H1 (cell line): ENCODE results near the gene BBS4. TPM values are rescaled to one million over a fixed set of nuclear protein-coding genes. Genes with fewer than 3 reads are reported as not detected.

Experiments used
- CTCF ChIA-PET: fragments of 300-600 bp; sonication (Branson Sonifier 250); formaldehyde crosslinking; loops from one replicate; lab custom pipeline; 2021; ENCODE audit not compliant: partially characterized antibody; lab: Charles Lee
- POLR2A ChIA-PET: fragments of 300-600 bp; sonication (Branson Sonifier 250); formaldehyde crosslinking; loops from one replicate; lab custom pipeline; 2021; ENCODE audit warnings: inconsistent platforms; ENCODE audit not compliant: partially characterized antibody; lab: Charles Lee
- DNase-seq, 2 experiments: peaks; one replicate each; pipeline versions ENCODE4 v3.0.0 to v3.0.0-alpha.2; 2010 to 2022; ENCODE audit warnings: low spot score in 2 of 2, low read depth in 1 of 2, mixed read lengths in 1 of 2
- FAIRE-seq: peaks from 2 replicates; lab custom pipeline; 2011; peaks lifted over from hg19 to GRCh38; lab: Jason Lieb, UNC
- H2AFZ ChIP-seq: 2 replicates; pipeline ENCODE4 v1.8.1; 2012; ENCODE audit warnings: low read length, inconsistent platforms
- H2AK5ac ChIP-seq: 2 replicates; pipeline ENCODE4 v1.6.1; 2013; ENCODE audit warnings: low read depth, low read length
- H2BK120ac ChIP-seq: replicated peaks from 2 replicates; pipeline ENCODE3; 2013; ENCODE audit warnings: low read depth, low read length, inconsistent platforms
- H2BK12ac ChIP-seq: 2 replicates; pipeline ENCODE4 v1.6.1; 2013; ENCODE audit warnings: low read depth, low read length
- H2BK15ac ChIP-seq: 2 replicates; pipeline ENCODE4 v1.6.1; 2013; ENCODE audit warnings: low read length
- H2BK20ac ChIP-seq: 2 replicates; pipeline ENCODE4 v1.6.1; 2013; ENCODE audit warnings: low read length
- H2BK5ac ChIP-seq: 2 replicates; pipeline ENCODE4 v1.6.1; 2013; ENCODE audit warnings: low read depth, low read length
- H3K14ac ChIP-seq: 2 replicates; pipeline ENCODE4 v1.6.1; 2013; ENCODE audit warnings: inconsistent platforms; ENCODE audit not compliant: insufficient read length
- H3K18ac ChIP-seq: 2 replicates; pipeline ENCODE4 v1.6.1; 2013; ENCODE audit warnings: low read length; ENCODE audit errors: extremely low read depth
- H3K23ac ChIP-seq: 2 replicates; pipeline ENCODE4 v1.6.1; 2013; ENCODE audit warnings: inconsistent platforms; ENCODE audit not compliant: insufficient read length
- H3K23me2 ChIP-seq: 2 replicates; pipeline ENCODE4 v1.6.1; 2013; ENCODE audit warnings: low read depth, low read length
- H3K27ac ChIP-seq: 2 replicates; pipeline ENCODE4 v1.6.1; 2011; ENCODE audit warnings: low read depth, low read length, inconsistent platforms
- H3K27me3 ChIP-seq, 4 experiments: replicated peaks in 1 of 4; 1 replicate in 1 of 4; 2 replicates in 3 of 4; pipeline versions ENCODE4 v1.6.1 to v1.8.1; 2011 to 2013; ENCODE audit warnings: low read length in 3 of 4, mild to moderate bottlenecking in 3 of 4, inconsistent platforms in 2 of 4, mixed read lengths in 2 of 4, moderate library complexity in 1 of 4; ENCODE audit not compliant: control insufficient read depth in 3 of 4, insufficient read depth in 3 of 4; ENCODE audit errors: extremely low read depth in 1 of 4
- H3K36me3 ChIP-seq, 4 experiments: 2 replicates each; pipeline versions ENCODE4 v1.6.1 to v1.8.1; 2011 to 2013; ENCODE audit warnings: mild to moderate bottlenecking in 4 of 4, low read length in 3 of 4, moderate library complexity in 2 of 4, control low read depth in 1 of 4, inconsistent platforms in 1 of 4; ENCODE audit not compliant: insufficient read depth in 4 of 4, control insufficient read depth in 2 of 4
- H3K4ac ChIP-seq: replicated peaks from 2 replicates; pipeline ENCODE3; 2013; ENCODE audit warnings: low read length, low read depth, mixed read lengths, inconsistent platforms; ENCODE audit not compliant: insufficient read length
- H3K4me1 ChIP-seq, 4 experiments: replicated peaks in 1 of 4; 1 replicate in 1 of 4; 2 replicates in 3 of 4; pipeline versions ENCODE4 v1.6.1 to v1.8.1; 2011 to 2013; ENCODE audit warnings: low read length in 3 of 4, inconsistent platforms in 2 of 4, mixed read lengths in 1 of 4; ENCODE audit not compliant: insufficient read depth in 4 of 4, control insufficient read depth in 3 of 4
- H3K4me2 ChIP-seq, 2 experiments: 2 replicates each; pipeline versions ENCODE4 v1.6.1 to v1.8.1; 2011 to 2013; ENCODE audit warnings: low read depth in 2 of 2, low read length in 2 of 2, control low read depth in 1 of 2, inconsistent platforms in 1 of 2, mild to moderate bottlenecking in 1 of 2; ENCODE audit not compliant: insufficient read depth in 1 of 2
- H3K4me3 ChIP-seq, 4 experiments: fragments of 200-600, 300-600 bp in 1 of 4; sonication (generic), shearing (Covaris generic), sonication (Bioruptor Twin) in 1 of 4; 2 replicates each; pipeline versions ENCODE4 v1.5.1 to v1.8.1; 2011 to 2016; ENCODE audit warnings: low read length in 4 of 4, low read depth in 3 of 4, control low read depth in 2 of 4, inconsistent platforms in 2 of 4, mild to moderate bottlenecking in 2 of 4, mixed read lengths in 1 of 4, moderate library complexity in 1 of 4; ENCODE audit not compliant: insufficient read depth in 2 of 4; ENCODE audit errors: extremely low read depth in 1 of 4
- H3K56ac ChIP-seq: replicated peaks from 2 replicates; pipeline ENCODE3; 2013; ENCODE audit warnings: low read depth, mild to moderate bottlenecking, mixed read lengths, low read length, inconsistent platforms; ENCODE audit not compliant: insufficient read length
- H3K79me1 ChIP-seq: 2 replicates; pipeline ENCODE4 v1.6.1; 2013; ENCODE audit warnings: low read depth, low read length, control low read depth
- H3K79me2 ChIP-seq, 2 experiments: 2 replicates each; pipeline versions ENCODE4 v1.6.1 to v1.8.1; 2012 to 2013; ENCODE audit warnings: low read length in 2 of 2, mild to moderate bottlenecking in 2 of 2, inconsistent platforms in 1 of 2; ENCODE audit not compliant: insufficient read depth in 2 of 2, control insufficient read depth in 1 of 2
- H3K9ac ChIP-seq, 4 experiments: replicated peaks in 1 of 4; 1 replicate in 1 of 4; 2 replicates in 3 of 4; pipeline versions ENCODE4 v1.6.1 to v1.8.1; 2011 to 2013; ENCODE audit warnings: low read depth in 3 of 4, low read length in 3 of 4, control low read depth in 2 of 4, mild to moderate bottlenecking in 2 of 4, moderate library complexity in 2 of 4, inconsistent platforms in 1 of 4; ENCODE audit errors: extremely low read depth in 1 of 4
- H3K9me3 ChIP-seq, 2 experiments: 2 replicates each; pipeline versions ENCODE4 v1.6.1 to v1.8.1; 2012 to 2013; ENCODE audit warnings: mild to moderate bottlenecking in 2 of 2, moderate library complexity in 2 of 2, control low read depth in 1 of 2, inconsistent platforms in 1 of 2, low read depth in 1 of 2, low read length in 1 of 2, mixed read lengths in 1 of 2; ENCODE audit not compliant: insufficient read depth in 2 of 2
- H4K20me1 ChIP-seq, 2 experiments: replicated peaks in 1 of 2; 2 replicates each; pipeline versions ENCODE3 to v1.8.1; 2011 to 2013; ENCODE audit warnings: inconsistent platforms in 2 of 2, low read length in 2 of 2, mild to moderate bottlenecking in 1 of 2; ENCODE audit not compliant: insufficient read depth in 2 of 2, control insufficient read depth in 1 of 2
- H4K5ac ChIP-seq: 2 replicates; pipeline ENCODE4 v1.6.1; 2013; ENCODE audit warnings: low read length, low read depth, mixed read lengths, inconsistent platforms; ENCODE audit not compliant: insufficient read length
- H4K8ac ChIP-seq: 2 replicates; pipeline ENCODE4 v1.8.0; 2013; ENCODE audit warnings: mild to moderate bottlenecking, moderate library complexity, low read length, inconsistent platforms; ENCODE audit not compliant: insufficient read depth; ENCODE audit errors: extremely low read depth
- H4K91ac ChIP-seq: replicated peaks from 2 replicates; pipeline ENCODE3; 2013; ENCODE audit warnings: low read length, mixed read lengths, inconsistent platforms; ENCODE audit not compliant: insufficient read length
- ASH2L ChIP-seq: fragments of 200-600, 300-600 bp; sonication (generic); IDR thresholded peaks from one replicate; pipeline ENCODE4 v1.7.1; 2017; ENCODE audit warnings: low read length
- CHD2 ChIP-seq: IDR thresholded peaks from 2 replicates; pipeline ENCODE4 v1.6.1; 2012; ENCODE audit warnings: low read length, improper control_type of control experiment
- EP300 ChIP-seq, 2 experiments: IDR thresholded peaks; 1 replicate in 1 of 2; 2 replicates in 1 of 2; pipeline ENCODE4 v1.6.1; 2011 to 2012; ENCODE audit warnings: low read depth in 2 of 2, low read length in 2 of 2, mild to moderate bottlenecking in 2 of 2, borderline replicate concordance in 1 of 2, inconsistent platforms in 1 of 2, moderate library complexity in 1 of 2
- MAFK ChIP-seq: IDR thresholded peaks from 2 replicates; pipeline ENCODE4 v1.6.1; 2012; ENCODE audit warnings: low read depth, mild to moderate bottlenecking, improper control_type of control experiment, low read length
- POLR2AphosphoS5 ChIP-seq: IDR thresholded peaks from 2 replicates; pipeline ENCODE4 v1.6.1; 2011; ENCODE audit warnings: low read depth, low read length
- RFX5 ChIP-seq: IDR thresholded peaks from 2 replicates; pipeline ENCODE4 v1.6.1; 2011; ENCODE audit warnings: low read depth, low read length, improper control_type of control experiment, borderline replicate concordance
- RXRA ChIP-seq: IDR thresholded peaks from 2 replicates; pipeline ENCODE4 v1.6.1; 2011; ENCODE audit warnings: low read depth, mild to moderate bottlenecking, low read length, moderate library complexity; ENCODE audit not compliant: insufficient read depth
- SIN3A ChIP-seq, 2 experiments: IDR thresholded peaks in 1 of 2; conservative IDR thresholded peaks in 1 of 2; 2 replicates each; pipeline ENCODE4 v1.6.1; 2011 to 2012; ENCODE audit warnings: low read length in 2 of 2, improper control_type of control experiment in 1 of 2, low read depth in 1 of 2, mild to moderate bottlenecking in 1 of 2
- SIRT6 ChIP-seq: IDR thresholded peaks from one replicate; pipeline ENCODE4 v1.7.1; 2012; ENCODE audit warnings: low read length, inconsistent platforms
- SIX5 ChIP-seq: IDR thresholded peaks from 2 replicates; pipeline ENCODE4 v1.6.1; 2011; ENCODE audit warnings: mild to moderate bottlenecking, low read depth, low read length
- SRF ChIP-seq: IDR thresholded peaks from 2 replicates; pipeline ENCODE4 v1.6.1; 2011; ENCODE audit warnings: mild to moderate bottlenecking, low read depth, low read length, moderate library complexity
- YY1 ChIP-seq: IDR thresholded peaks from 2 replicates; pipeline ENCODE4 v1.6.1; 2011; ENCODE audit warnings: low read depth, mild to moderate bottlenecking, low read length
- ZNF274 ChIP-seq: IDR thresholded peaks from 2 replicates; pipeline ENCODE4 v1.7.0; 2012; ENCODE audit warnings: low read length, borderline replicate concordance; ENCODE audit errors: extremely low read depth
- WGBS, 2 experiments: shearing (Covaris generic) in 1 of 2; methylation state at CpG; one replicate each; pipeline versions ENCODE4 v1.1.6 to v1.1.7; 2013 to 2015; ENCODE audit warnings: low lambda C conversion rate in 2 of 2, mixed read lengths in 2 of 2, inconsistent platforms in 1 of 2, low coverage in 1 of 2, missing lambda C conversion rate in 1 of 2; ENCODE audit not compliant: insufficient replicate concordance in 2 of 2, insufficient coverage in 1 of 2, insufficient read length in 1 of 2; ENCODE audit errors: extremely low coverage in 1 of 2, missing lambda C conversion rate in 1 of 2; 5-methylcytosine and 5-hydroxymethylcytosine counted together
- polyA plus RNA-seq, 7 experiments: library from polyadenylated mRNA; depleted of rRNA in 3 of 7; stranded (reverse) in 5 of 7; unstranded in 2 of 7; fragments of >200 nt in 5 of 7; fragments of 200-250 nt in 2 of 7; gene quantifications; 1 replicate in 5 of 7; 2 replicates in 1 of 7; 4 replicates in 1 of 7; pipeline versions ENCODE4 v1.2.1 to v1.2.3, GENCODE V29; 2011 to 2013; ENCODE audit warnings: missing spikeins in 2 of 7, mixed read lengths in 2 of 7
- total RNA-seq: library from RNA; stranded (reverse); fragmentation: NEBNext Ultra II Directional; extraction: Animal tissue kit (Norgen Biotek cat#: 25700); gene quantifications from 2 replicates; pipeline ENCODE4 v1.2.1, GENCODE V29; 2021

Gene BBS4
- total and polyA plus RNA-seq, 2 of the 8 experiments (the other 6 are each of a cell fraction or from before 2014, with no cell fraction given), result 17.4 to 24.1 TPM

DNA sequence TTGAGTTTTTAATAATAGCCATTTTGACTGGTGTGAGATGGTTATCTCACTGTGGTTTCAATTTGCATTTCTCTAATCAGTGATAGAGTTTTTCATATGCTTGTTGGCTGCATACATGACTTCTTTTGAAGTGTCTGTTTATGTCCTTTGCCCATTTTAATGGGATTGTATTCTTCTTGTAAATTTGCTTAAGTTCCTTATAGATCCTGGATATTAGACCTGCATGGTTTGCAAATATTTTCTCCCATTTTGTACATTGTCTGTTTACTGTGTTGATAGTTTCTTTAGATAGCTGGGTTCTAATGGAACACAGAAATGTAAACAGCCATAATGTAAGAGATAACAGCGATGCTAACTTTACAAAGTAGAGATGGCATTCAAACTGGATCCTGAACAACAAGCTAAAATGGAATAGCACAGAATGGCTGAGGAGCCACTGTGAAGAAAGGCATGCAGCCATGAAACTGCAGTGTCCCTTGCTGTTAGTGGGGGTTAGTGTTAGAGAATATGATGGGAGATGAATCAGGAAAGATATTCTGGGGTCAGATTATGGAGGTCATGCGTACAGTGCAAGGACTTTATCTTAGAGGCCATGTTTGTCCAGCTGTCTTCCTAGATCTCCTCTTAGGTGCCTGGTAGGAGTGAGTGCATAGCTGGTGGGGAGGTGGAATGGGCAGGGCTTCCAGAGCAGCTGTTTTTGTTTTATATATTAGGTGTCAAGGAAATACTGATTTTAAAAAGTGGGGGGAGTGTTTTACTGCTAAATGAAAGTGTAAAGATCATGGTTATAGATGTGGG, 48.1 kb downstream of the BBS4 start:
- Histone ChIP-seq H4K8ac (no peak overlapping the region), H2AK5ac (no peak overlapping the region), H2BK15ac (no peak overlapping the region), H2BK20ac (no peak overlapping the region), H4K91ac (no peak overlapping the region), H2BK120ac (no peak overlapping the region), H3K23ac (no peak overlapping the region), H3K79me1 (no peaks in the 10 kb centered on the region), H3K27me3 (no peaks in the 10 kb centered on the region), H3K36me3 (peaks cover 7 to 29% (median 24%) of the 10 kb centered on the region in 4 experiments), H3K4me1 (no peaks in the 10 kb centered on the region), H2BK12ac (no peak overlapping the region), H3K27ac (no peak overlapping the region), H4K20me1 (no peaks in the 10 kb centered on the region), H3K9ac (no peak overlapping the region), H3K4me3 (no peak overlapping the region), H3K4me2 (no peak overlapping the region), H4K5ac (no peak overlapping the region), H3K9me3 (no peaks in the 10 kb centered on the region), H3K14ac (no peak overlapping the region), H2BK5ac (no peak overlapping the region), H3K4ac (no peak overlapping the region), H2AFZ (no peak overlapping the region), H3K79me2 (no peaks in the 10 kb centered on the region), H3K56ac (no peak overlapping the region), H3K23me2 (no peaks in the 10 kb centered on the region), H3K18ac (no peak overlapping the region)
- ChIA-PET CTCF (interaction anchor here (0.6 to 3.1 kb wide), 3 partner anchors 12 to 506 kb away, joined by 3 to 19 read pairs (median 5); no protein-coding TSS in a partner anchor), POLR2A (interaction anchor here (2.3 kb wide), 1 partner anchor 10 kb away, joined by 7 read pairs; no protein-coding TSS in a partner anchor)
- DNase-seq, result no peak
- WGBS, 2 experiments, result 84% methylated on average over 2 of the region's 2 CpGs; no CpG with 5 or more reads in 1 of the 2 experiments
- FAIRE-seq, result no peak
- TF ChIP-seq YY1 (no peak), CHD2 (no peak), SIRT6 (no peak), EP300 (IDR thresholded peaks at IDR 0.05; ENCODE audit: borderline replicate concordance in 1 of 2, low read depth in 2 of 2, low read length in 2 of 2) (no peak), SIN3A (conservative IDR thresholded peaks at IDR 0.05 in 1 of 2, IDR thresholded peaks at IDR 0.05 in 1 of 2; ENCODE audit: low read depth in 1 of 2, low read length in 2 of 2) (no peak), SRF (no peak), SIX5 (no peak), RXRA (no peak), ASH2L (no peak), RFX5 (no peak), ZNF274 (no peak), POLR2AphosphoS5 (no peak), MAFK (no peak)
